Suppressor macrophage treated with lipopolysaccharide for 1 hour (primary cell): Measurements from ENCODE around the gene RPL23.

ENCODE experiments used
- DNase-seq, 3 donors: peaks; one replicate each; pipeline ENCODE4 v3.0.0-alpha.2; 2020 to 2022

The RPL23 gene

DNA sequence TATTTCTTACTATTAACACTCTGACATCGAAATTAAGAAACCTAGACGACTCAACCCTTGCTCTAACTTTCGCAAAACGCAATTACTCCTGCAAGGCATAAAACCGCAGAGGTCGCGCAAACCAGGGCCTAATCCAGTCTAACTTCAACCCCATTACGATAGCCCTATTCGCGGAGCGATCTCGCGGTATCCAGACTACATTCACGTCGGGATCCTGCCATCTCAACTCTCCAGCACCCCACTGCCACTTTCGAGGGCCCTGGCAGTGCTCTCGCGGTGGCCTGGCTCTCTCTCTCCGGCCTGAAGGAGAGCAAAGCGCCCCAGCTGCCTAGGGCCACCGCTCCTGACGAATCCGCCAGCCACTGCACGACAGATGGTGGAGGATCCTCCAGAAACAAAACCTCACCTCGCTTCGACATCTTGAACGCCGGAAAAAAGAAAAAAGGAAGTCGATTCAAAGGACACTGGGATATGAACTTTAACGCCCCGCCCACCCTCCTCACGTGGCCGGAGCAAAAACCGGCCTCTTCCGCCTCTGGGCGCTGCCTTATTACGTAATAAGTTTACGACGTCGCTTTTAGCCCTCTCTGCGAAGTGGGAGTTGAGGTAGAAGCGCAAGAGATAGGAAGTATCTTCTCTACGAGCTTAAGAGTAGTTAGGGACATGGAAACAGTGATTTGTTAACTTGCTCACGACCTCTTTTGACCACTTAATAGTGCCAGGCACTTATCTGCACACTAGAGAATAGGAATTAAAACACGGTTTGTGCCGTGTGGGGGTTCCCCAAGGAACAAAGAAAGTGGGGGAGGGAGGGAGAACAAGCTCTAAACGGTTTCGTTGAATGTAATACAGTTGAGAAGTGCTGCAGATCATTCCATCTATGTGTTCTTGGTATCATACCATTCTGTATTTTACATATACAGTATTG is at the start of gene RPL23:
Gene RPL23 (minus strand): TSS at position 430 of the 928 bp plus-strand sequence. CDS start 11 bp downstream, at position 419.
- DNase-seq = peak; percentile 98 to 100 (median 99)

DNA sequence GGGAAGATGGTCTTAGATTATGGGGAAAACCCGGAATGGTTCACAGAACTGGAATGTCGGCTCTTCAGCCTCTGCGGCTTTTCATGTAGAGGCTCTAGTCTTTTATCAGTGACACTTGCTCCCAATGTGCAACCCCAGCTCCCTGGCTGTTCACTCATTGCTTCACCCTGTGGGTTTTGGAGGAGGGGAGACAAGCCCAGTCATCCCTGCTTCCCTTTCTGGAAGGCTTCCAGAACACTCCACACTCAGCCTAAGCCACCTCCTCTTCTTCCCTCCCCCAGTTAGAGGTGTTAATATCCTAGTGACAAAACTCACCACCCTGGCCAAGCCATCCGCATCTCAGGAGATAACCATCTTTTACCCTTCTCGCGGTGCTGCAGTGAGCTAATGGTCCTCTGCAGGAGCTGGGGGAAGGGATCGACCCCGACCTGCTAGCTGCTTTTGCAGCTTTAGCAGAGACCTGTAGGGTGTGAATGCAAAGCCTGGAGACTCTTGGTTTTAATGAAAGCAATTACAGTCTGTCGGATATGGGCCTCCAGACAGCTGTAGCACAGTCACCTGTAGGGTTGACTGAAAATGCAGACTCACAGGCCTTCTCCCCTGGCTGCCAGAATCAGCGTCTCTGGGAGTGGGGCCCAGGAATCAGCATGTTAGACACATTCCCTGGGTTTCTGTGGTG is 47.6 kb upstream of the RPL23 start:
- peak; percentile 93 to 95 (median 95) for DNase-seq

DNA sequence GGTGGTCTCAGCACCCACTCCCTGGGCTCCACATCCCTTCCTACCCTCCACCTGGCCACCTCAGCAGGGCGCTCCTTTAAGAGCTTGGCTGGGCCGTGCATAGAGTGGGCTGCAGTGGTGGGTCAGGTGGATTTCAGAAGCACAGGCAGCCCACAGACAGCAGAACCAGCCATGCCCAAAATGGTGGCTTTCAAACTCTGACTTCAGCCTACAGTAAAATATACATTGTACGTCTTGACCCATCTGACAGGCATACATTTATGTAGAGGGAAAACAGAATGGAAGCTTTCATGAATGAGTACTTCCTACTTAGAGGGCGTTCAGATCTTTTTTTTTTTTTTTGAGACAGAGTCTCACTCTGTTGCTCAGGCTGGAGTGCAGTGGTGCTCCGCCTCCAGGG is 45.9 kb upstream of the RPL23 start:
- DNase-seq = peak in 1 of 3 donors; percentile 31

DNA sequence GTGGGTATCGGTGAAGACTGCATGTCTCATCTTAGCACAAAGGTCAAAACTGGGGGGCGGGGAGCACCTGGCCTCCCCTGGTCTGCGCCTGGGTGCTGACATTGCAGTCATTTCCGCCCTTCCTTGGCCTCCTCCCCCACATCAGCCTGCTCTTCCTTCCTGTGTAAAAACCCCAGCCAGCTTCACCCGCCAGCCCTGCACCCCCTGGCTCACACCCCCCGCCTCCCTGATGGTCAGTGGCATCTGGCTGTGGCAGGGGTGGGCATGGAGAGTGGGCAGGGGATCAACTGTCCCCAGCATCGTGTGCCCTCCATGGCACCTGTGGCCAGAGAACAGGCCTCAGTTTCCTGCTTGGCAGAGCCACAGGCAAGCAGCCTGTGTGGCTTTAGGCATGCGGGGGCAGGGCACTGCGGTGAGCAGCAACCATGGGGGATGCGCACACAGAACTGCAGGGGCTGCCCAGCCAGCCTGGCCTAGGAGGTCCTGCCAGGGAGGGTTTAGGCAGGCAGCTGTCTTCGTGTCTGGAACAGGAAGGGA is 45.4 kb upstream of the RPL23 start:
- peak; percentile 75 to 87 (median 79) for DNase-seq

DNA sequence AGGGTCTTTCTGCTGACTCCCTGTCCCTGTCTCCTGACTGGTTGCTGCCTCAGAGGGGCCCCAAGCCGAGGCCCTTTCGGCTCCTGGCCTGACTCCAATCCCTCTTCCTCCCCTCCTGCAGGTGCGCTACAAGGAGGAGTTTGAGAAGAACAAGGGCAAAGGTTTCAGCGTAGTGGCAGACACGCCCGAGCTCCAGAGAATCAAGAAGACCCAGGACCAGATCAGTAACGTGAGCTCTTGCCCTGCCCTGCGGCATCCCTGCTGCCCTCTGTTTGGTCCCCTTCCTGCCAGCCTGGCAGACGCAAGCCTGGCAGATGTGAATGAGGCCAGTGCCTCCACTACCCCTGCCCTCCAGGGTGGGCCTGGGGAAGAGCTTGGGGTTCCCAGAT is 44.8 kb upstream of the RPL23 start:
- no peak for DNase-seq

DNA sequence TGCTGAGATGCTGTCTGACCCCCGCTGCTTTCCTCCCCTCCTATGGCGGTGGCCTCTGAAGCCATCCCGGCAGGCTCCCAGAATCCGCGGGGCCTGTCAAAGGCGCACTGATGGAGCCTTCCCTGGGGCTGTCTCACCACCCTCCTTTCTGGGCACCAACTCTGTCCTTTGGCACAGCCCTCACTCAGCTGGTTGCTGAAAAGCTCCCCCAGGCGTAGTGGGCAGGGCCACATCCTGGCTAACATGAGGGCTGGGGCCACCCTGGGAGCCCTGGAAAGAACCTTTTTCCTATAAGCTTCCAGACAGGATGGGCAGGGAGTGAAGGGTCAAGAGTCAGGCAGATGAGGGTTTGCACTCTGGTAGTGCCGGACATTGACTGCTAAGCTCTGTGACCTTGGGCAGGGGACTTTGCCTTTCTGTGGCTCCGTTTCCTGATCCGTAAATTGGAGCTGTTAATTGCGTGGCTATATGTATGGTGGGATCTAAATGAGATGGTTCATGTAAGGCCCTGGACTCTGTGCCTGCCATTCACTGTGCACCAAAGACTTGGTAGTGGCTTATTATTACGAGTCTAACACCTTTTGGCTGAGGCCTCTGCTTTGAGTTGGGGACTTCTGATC is 44.3 kb upstream of the RPL23 start:
- no peak for DNase-seq

- DNase-seq = no peak
These were observed 43.7 kb upstream of the RPL23 start for GRCh38 chr17:38897176-38897575.

DNA sequence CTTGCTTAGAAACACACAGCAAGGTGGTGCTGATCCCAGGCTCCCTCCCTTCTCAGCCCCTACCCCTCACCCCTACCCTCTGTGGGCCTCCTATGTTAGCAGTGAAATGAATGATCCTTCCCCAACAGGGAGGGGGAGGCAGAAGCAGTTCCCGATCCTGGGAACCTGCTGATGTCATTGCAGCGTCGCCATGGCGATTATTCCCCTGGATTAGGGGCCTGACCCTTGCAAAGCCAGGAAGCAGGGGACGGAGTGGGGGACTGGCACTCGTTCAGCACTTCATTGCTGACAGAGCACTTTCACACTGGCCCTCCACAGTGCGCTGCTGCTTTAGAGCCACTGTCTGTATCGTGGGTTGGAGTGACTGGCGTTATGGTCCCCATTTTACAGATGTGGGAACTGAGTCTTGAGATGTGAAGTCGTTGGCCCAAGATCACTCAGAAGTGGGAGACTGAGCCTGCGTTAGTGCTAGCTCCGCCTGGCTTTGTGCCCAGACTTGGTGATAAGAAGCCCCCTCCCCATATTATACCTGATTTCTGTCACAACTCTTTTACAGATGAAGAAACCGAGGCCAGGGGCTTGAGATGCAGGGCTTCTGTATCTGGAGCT is 42.9 kb upstream of the RPL23 start:
- DNase-seq = no peak

- no peak for DNase-seq
These were observed 40.8 kb upstream of the RPL23 start for GRCh38 chr17:38894276-38894675.

DNA sequence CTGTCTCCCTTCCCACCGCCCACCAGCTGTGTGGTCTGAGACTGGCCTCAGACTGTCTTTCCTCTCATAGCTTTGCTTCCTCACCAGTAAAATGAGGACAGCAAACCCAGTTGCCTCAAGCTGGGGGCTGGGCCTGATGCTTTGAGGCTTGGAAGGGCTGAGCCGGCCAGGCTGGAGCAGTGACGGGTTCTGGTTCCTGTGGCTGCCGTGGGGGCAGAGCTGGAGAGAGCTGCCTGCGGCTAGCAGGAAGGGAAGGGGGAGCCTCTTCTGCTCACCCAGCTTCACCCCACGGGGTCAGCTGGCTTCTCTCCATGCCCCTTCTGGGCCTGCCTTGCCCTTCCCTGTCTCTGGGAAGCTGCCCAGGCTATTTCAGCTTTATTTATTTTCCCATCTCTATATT is 40.1 kb upstream of the RPL23 start:
- peak; percentile 76 to 81 (median 77) for DNase-seq

DNA sequence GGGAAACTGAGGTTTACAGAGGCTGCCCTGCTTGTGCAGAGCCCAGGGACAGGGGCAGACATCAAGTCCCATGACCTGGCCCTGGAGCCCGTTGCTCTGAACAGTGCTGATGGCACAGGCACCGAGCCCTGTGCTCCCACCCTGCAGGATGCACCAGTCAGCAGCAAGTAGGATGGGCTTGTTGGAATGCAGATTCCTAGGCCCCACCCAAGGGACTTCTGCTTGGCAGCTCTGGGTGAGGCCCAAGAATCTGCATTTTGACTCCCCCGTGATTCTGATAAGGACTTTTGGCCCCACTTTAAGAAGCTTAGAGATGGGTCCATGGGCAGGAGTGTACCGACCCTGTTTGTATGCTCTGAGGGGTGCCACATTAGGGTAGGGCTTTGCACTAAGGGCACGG is 39.6 kb upstream of the RPL23 start:
- DNase-seq = no peak

GRCh38 chr17:38892620-38893019 is 39.1 kb upstream of the RPL23 start:
- DNase-seq = no peak

DNA sequence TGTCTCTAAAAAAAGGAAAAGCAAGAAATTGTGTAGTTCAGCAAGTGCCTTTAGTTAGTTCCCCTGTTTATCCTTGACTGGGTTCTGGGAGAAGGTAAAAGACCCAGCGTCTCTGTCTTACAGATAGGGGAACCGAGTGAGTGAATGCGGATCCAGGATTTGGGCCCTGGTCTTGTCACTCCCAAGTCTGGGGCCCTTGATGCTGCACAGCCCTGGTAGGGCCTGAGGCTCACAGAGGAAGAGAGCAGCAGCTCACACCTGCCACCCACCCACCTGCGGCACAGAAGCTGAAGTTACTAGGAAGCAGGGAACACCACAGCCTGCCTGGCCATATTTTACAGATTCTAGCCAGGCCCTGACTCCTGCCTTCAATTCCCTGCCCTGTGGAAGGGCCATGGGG is 38.6 kb upstream of the RPL23 start:
- DNase-seq = no peak

- DNase-seq = no peak
These were observed 37.9 kb upstream of the RPL23 start for GRCh38 chr17:38891441-38891840.

DNA sequence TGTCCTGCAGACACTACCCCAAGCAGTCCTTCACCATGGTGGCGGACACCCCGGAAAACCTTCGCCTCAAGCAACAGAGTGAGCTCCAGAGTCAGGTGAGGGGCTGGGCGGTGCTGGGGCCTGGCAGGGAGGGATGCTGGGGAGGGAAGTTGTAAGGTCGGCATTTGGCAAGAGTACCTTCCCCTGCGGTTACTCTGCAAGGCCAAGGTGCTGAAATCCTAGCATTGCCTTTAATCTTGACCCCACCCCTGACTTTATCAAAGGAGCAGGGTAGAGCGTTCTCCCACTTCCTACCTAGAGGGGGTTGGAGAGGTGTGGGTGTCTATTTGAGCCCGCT is 36.9 kb upstream of the RPL23 start:
- no peak for DNase-seq

- DNase-seq = no peak
These were observed 36.4 kb upstream of the RPL23 start for GRCh38 chr17:38889745-38890409.

DNA sequence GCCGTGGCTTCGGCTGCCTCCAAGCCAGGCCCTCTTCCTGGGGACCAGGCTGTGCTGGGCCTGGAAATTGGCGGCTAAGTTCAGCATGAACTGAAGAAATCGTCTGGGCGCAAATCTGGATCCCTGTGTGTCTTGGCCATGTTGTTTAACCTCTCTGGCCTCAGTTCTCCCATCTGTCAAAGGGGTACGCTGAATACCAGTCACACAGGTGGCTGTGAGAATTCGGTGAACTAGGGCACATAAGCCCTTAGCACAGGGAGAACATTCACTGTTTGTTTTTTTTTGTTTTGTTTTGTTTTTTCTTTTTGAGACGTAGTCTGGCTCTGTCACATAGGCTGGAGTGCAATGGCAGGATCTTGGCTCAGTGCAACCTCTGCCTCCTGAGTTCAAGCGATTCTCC is 35.3 kb upstream of the RPL23 start:
- no peak for DNase-seq

- no peak for DNase-seq
These were observed 33.1 kb upstream of the RPL23 start for GRCh38 chr17:38886643-38887010.

- DNase-seq = no peak
These were observed 32.5 kb upstream of the RPL23 start for GRCh38 chr17:38885728-38886642.

GRCh38 chr17:38885044-38885727 is 31.7 kb upstream of the RPL23 start:
- DNase-seq = no peak
